ENCODE measurements around the gene LCLAT1. TPM values are rescaled to one million over a fixed set of nuclear protein-coding genes. Genes with fewer than 3 reads are reported as not detected.

Gene LCLAT1
- total RNA-seq, 2 experiments from 2014 or later, result 8.3 to 10.2 TPM

DNA sequence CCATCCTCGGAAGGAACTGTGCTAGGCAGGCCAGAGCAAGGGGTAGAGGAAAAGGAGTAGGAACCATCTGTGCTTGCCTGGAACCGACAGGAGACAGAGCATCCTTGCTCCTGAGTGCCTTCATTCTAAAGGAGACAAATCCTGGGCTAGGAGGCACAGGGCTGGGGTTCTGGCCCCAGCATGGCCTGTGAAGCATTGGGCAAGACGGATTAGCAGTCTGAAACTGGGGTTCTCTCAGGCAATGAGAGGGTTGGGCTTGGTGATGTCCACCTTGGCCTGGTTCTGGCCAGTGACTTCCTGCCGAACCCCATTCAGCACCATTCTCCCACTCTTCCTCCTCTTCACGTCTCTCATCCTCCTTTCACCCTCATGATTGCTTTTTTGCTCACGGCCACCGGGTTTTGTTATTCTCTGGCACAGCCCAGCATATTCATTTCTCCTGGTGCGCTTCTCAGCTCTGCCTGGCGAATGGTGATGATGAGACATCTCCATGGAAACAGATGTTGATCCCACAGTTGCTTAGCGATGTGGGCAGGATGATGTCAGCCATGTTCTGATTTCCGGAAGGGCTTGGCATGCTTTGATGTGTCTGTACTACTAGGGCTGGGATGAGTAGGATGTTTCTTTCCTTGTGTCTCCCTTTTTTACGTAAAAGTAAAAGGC, 232.5 kb downstream of the LCLAT1 start:
- Mint-ChIP-seq H3K27me3 (no peaks in the 10 kb centered on the region), H3K9me3 (no peaks in the 10 kb centered on the region), H3K4me3 (no peak overlapping the region), H3K4me1 (ENCODE audit: low read depth) (no peaks in the 10 kb centered on the region), H3K27ac (no peak overlapping the region), H3K36me3 (ENCODE audit: low read depth) (no peaks in the 10 kb centered on the region)
- ChIA-PET POLR2A (no interaction called here), CTCF (no interaction called here)
- Histone ChIP-seq H3K4me1 (ENCODE audit: insufficient read depth, low read length) (no peaks in the 10 kb centered on the region), H3K27ac (ENCODE audit: low read depth in 1 of 2, low read length in 2 of 2) (no peak overlapping the region), H3K9me3 (ENCODE audit: control insufficient read depth in 1 of 2, insufficient read depth in 1 of 2, low read length in 2 of 2) (no peaks in the 10 kb centered on the region), H3K27me3 (ENCODE audit: control insufficient read depth in 1 of 2, insufficient read depth in 2 of 2, low read length in 2 of 2) (no peaks in the 10 kb centered on the region), H3K4me3 (ENCODE audit: low read length) (no peak overlapping the region), H3K36me3 (ENCODE audit: insufficient read depth, low read length) (no peaks in the 10 kb centered on the region)
- DNase-seq (peak in 2 of 14 experiments; percentile 9 to 31), ATAC-seq (ENCODE audit: poor library complexity) (no peak)
- TF ChIP-seq, protein P1, sequence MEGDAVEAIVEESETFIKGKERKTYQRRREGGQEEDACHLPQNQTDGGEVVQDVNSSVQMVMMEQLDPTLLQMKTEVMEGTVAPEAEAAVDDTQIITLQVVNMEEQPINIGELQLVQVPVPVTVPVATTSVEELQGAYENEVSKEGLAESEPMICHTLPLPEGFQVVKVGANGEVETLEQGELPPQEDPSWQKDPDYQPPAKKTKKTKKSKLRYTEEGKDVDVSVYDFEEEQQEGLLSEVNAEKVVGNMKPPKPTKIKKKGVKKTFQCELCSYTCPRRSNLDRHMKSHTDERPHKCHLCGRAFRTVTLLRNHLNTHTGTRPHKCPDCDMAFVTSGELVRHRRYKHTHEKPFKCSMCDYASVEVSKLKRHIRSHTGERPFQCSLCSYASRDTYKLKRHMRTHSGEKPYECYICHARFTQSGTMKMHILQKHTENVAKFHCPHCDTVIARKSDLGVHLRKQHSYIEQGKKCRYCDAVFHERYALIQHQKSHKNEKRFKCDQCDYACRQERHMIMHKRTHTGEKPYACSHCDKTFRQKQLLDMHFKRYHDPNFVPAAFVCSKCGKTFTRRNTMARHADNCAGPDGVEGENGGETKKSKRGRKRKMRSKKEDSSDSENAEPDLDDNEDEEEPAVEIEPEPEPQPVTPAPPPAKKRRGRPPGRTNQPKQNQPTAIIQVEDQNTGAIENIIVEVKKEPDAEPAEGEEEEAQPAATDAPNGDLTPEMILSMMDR (IDR thresholded peaks at IDR 0.05), result no peak
- intact Hi-C loops (cut with DNase I, micrococcal nuclease), result no loop called here

- H3K27ac ChIP-seq (ENCODE audit: low read depth in 1 of 2, low read length in 2 of 2), result no peak overlapping the region
- Mint-ChIP-seq H3K4me1 (ENCODE audit: low read depth) (no peaks in the 10 kb centered on the region), H3K36me3 (ENCODE audit: low read depth) (no peaks in the 10 kb centered on the region), H3K4me3 (no peak overlapping the region), H3K27me3 (no peaks in the 10 kb centered on the region), H3K27ac (no peak overlapping the region), H3K9me3 (no peaks in the 10 kb centered on the region)
- intact Hi-C loops (cut with DNase I, micrococcal nuclease), result no loop called here
- ChIA-PET POLR2A (no interaction called here), CTCF (no interaction called here)
- H3K27me3 ChIP-seq (ENCODE audit: control insufficient read depth in 1 of 2, insufficient read depth in 2 of 2, low read length in 2 of 2), result no peaks in the 10 kb centered on the region
- ATAC-seq (ENCODE audit: poor library complexity) (no peak), DNase-seq (no peak)
- H3K9me3 ChIP-seq (ENCODE audit: control insufficient read depth in 1 of 2, insufficient read depth in 1 of 2, low read length in 2 of 2), result no peaks in the 10 kb centered on the region
- no peaks in the 10 kb centered on the region for H3K4me1 ChIP-seq (ENCODE audit: insufficient read depth, low read length)
- TF ChIP-seq, protein P1 (IDR thresholded peaks at IDR 0.05), result no peak
- H3K36me3 ChIP-seq (ENCODE audit: insufficient read depth, low read length), result no peaks in the 10 kb centered on the region
- H3K4me3 ChIP-seq (ENCODE audit: low read length), result no peak overlapping the region
Observed at GRCh38 chr2:30680121-30680520, 233.1 kb downstream of the LCLAT1 start.

- no peaks in the 10 kb centered on the region for H3K9me3 Mint-ChIP-seq
- H3K4me1 Mint-ChIP-seq (ENCODE audit: low read depth), result no peaks in the 10 kb centered on the region
- no peaks in the 10 kb centered on the region for H3K27me3 Mint-ChIP-seq
- H3K4me3 Mint-ChIP-seq, result no peak overlapping the region
- POLR2A ChIA-PET, result no interaction called here
- Histone ChIP-seq H3K27ac (ENCODE audit: low read depth in 1 of 2, low read length in 2 of 2) (no peak overlapping the region), H3K4me1 (ENCODE audit: insufficient read depth, low read length) (no peaks in the 10 kb centered on the region), H3K36me3 (ENCODE audit: insufficient read depth, low read length) (no peaks in the 10 kb centered on the region), H3K9me3 (ENCODE audit: control insufficient read depth in 1 of 2, insufficient read depth in 1 of 2, low read length in 2 of 2) (no peaks in the 10 kb centered on the region), H3K4me3 (ENCODE audit: low read length) (no peak overlapping the region), H3K27me3 (ENCODE audit: control insufficient read depth in 1 of 2, insufficient read depth in 2 of 2, low read length in 2 of 2) (no peaks in the 10 kb centered on the region)
- H3K36me3 Mint-ChIP-seq (ENCODE audit: low read depth), result no peaks in the 10 kb centered on the region
- CTCF ChIA-PET, result no interaction called here
- no peak for ATAC-seq (ENCODE audit: poor library complexity)
- H3K27ac Mint-ChIP-seq, result no peak overlapping the region
- intact Hi-C loops (cut with DNase I, micrococcal nuclease), result no loop called here
- DNase-seq, result no peak
- TF ChIP-seq, protein P1 (IDR thresholded peaks at IDR 0.05), result no peak
Observed at GRCh38 chr2:30681022-30681421, 234.0 kb downstream of the LCLAT1 start.

All from CD4-positive, alpha-beta T cell (primary cell).